ENCODE measurements around the gene TMEM131. TPM values are rescaled to one million over a fixed set of nuclear protein-coding genes. Genes with fewer than 3 reads are reported as not detected.
A peak's percentile ranks its signal among the peaks of the same experiment; 100 is the strongest.

The TMEM131 gene
- total RNA-seq, 1 donor from 2014 or later = 35.3 TPM

- H2AFZ ChIP-seq (ENCODE audit: low read depth, low read length) = no peak overlapping the region
- H3K27ac ChIP-seq (ENCODE audit: low read depth, low read length) = peak overlapping the region; percentile 91
- no peaks in the 10 kb centered on the region for H3K36me3 ChIP-seq (ENCODE audit: insufficient read depth, low read length)
- H3K4me3 ChIP-seq (ENCODE audit: insufficient read depth, low read depth, low read length) = no peak overlapping the region
- Mint-ChIP-seq H3K27ac (ENCODE audit: unreplicated experiment) (peak overlapping the region; percentile 90), H3K36me3 (ENCODE audit: low read depth, unreplicated experiment) (peaks cover 9% of the 10 kb centered on the region), H3K4me3 (ENCODE audit: unreplicated experiment) (peak overlapping the region; percentile 51), H3K4me1 (ENCODE audit: low read depth, unreplicated experiment) (peaks cover 39% of the 10 kb centered on the region), H3K27me3 (ENCODE audit: low read depth, unreplicated experiment) (no peaks in the 10 kb centered on the region), H3K9me3 (ENCODE audit: unreplicated experiment) (peaks cover 5% of the 10 kb centered on the region)
- H3K9me3 ChIP-seq (ENCODE audit: insufficient read depth, low read depth, low read length) = no peaks in the 10 kb centered on the region
- peaks cover 11% of the 10 kb centered on the region for H3K79me2 ChIP-seq (ENCODE audit: insufficient read depth, low read length)
- TF ChIP-seq EZH2 (IDR thresholded peaks at IDR 0.05; ENCODE audit: insufficient read depth, low read length) = no peak
- TF ChIP-seq CTCF (IDR thresholded peaks at IDR 0.05; ENCODE audit: insufficient read depth, low read depth, low read length) = no peak
- FAIRE-seq (peak; percentile 60), DNase-seq (ENCODE audit: low read depth) (peak; percentile 93)
- no peaks in the 10 kb centered on the region for H4K20me1 ChIP-seq (ENCODE audit: insufficient read depth, low read length)
- H3K27me3 ChIP-seq (ENCODE audit: insufficient read depth, low read length) = no peaks in the 10 kb centered on the region
- H3K4me1 ChIP-seq (ENCODE audit: insufficient read depth, low read length) = peaks cover 35% of the 10 kb centered on the region
- H3K9ac ChIP-seq (ENCODE audit: low read length) = peak overlapping the region; percentile 63
- peak overlapping the region; percentile 83 for H3K4me2 ChIP-seq (ENCODE audit: low read length)
These were observed 124.5 kb downstream of the TMEM131 start for GRCh38 chr2:97871096-97871780.

GRCh38 chr2:97870396-97870843 is 125.3 kb downstream of the TMEM131 start:
- peak overlapping the region; percentile 91 for H3K27ac ChIP-seq (ENCODE audit: low read depth, low read length)
- H3K79me2 ChIP-seq (ENCODE audit: insufficient read depth, low read length) = peaks cover 11% of the 10 kb centered on the region

More at GRCh38 chr2:97870396-97870843, 125.3 kb downstream of the TMEM131 start:
- FAIRE-seq = peak; percentile 97
- Mint-ChIP-seq H3K4me3 (ENCODE audit: unreplicated experiment) (peak overlapping the region; percentile 31), H3K4me1 (ENCODE audit: low read depth, unreplicated experiment) (peaks cover 39% of the 10 kb centered on the region), H3K9me3 (ENCODE audit: unreplicated experiment) (peaks cover 5% of the 10 kb centered on the region), H3K36me3 (ENCODE audit: low read depth, unreplicated experiment) (peaks cover 10% of the 10 kb centered on the region), H3K27me3 (ENCODE audit: low read depth, unreplicated experiment) (no peaks in the 10 kb centered on the region), H3K27ac (ENCODE audit: unreplicated experiment) (peak overlapping the region; percentile 90)
- Histone ChIP-seq H4K20me1 (ENCODE audit: insufficient read depth, low read length) (no peaks in the 10 kb centered on the region), H2AFZ (ENCODE audit: low read depth, low read length) (no peak overlapping the region), H3K9me3 (ENCODE audit: insufficient read depth, low read depth, low read length) (no peaks in the 10 kb centered on the region), H3K4me3 (ENCODE audit: insufficient read depth, low read depth, low read length) (peak overlapping the region; percentile 34), H3K9ac (ENCODE audit: low read length) (peak overlapping the region; percentile 63), H3K27me3 (ENCODE audit: insufficient read depth, low read length) (no peaks in the 10 kb centered on the region), H3K4me1 (ENCODE audit: insufficient read depth, low read length) (peaks cover 35% of the 10 kb centered on the region), H3K4me2 (ENCODE audit: low read length) (peak overlapping the region; percentile 83), H3K36me3 (ENCODE audit: insufficient read depth, low read length) (no peaks in the 10 kb centered on the region)
- DNase-seq (ENCODE audit: low read depth) = peak; percentile 94
- TF ChIP-seq CTCF (IDR thresholded peaks at IDR 0.05; ENCODE audit: insufficient read depth, low read depth, low read length) = no peak
- no peak for TF ChIP-seq EZH2 (IDR thresholded peaks at IDR 0.05; ENCODE audit: insufficient read depth, low read length)

Data from astrocyte (in vitro differentiated cells and primary cell).